Measurements from ENCODE around the gene IMMP2L.

Gene IMMP2L

DNA sequence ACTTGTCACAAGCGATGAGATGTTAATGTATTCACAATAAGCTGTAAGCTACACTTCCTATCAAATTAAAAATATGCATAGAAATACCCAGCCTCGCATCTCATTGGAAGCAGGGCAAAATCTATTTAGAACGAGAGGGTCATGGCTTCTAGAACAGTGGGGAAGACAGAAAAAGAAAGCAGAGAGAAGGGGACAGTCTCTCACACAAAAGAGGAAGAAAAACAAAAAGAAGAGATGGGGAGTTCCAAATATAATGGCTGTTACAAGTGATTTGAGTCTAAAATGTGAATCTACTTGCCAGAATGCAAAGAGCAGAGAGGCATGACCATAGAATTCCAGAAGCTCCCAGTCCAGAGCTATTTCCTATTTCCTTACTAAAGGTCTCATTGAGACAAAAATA lies 457.6 kb downstream of the IMMP2L start:
- Histone ChIP-seq H3K4me3 (ENCODE audit: low read length in 2 of 2) (no peak overlapping the region), H3K27ac (ENCODE audit: low read length) (no peak overlapping the region), H3K9me3 (ENCODE audit: control insufficient read depth in 2 of 2, low read length in 2 of 2) (no peaks in the 10 kb centered on the region), H3K36me3 (ENCODE audit: control insufficient read depth in 2 of 2, insufficient read depth in 2 of 2, low read length in 2 of 2) (no peaks in the 10 kb centered on the region), H3K27me3 (ENCODE audit: control insufficient read depth in 1 of 2, insufficient read depth in 2 of 2, low read length in 2 of 2) (no peaks in the 10 kb centered on the region), H3K9ac (ENCODE audit: low read length in 2 of 2) (no peak overlapping the region), H3K4me1 (ENCODE audit: control insufficient read depth, insufficient read depth, low read length) (no peaks in the 10 kb centered on the region)

DNA sequence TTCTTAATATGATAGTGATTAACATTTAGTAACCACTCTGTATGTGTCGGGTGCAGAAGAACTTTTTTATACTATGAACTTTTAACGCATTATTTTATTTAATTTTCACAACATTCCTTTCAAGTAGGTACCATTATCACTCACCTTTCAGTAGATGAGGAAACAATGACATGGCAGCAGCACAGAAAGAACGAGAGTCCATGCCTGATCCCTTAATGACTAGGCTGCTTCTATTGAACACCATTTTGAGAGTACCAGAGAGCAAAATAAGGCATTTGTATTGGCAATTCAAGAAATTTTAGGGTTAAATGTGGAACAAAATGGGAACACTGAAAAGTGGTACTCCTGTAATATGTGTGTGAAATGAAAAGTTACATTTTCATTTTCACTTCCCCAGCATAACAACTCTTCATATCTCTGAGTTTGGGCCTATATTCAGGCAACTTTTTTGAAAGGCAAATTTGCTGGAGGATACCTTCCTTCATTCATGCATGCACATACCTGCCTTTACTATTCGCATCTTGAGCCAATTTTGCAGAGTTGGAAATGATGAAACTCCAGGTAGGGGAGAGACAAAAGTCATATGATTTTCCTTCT lies 458.5 kb downstream of the IMMP2L start:
- Histone ChIP-seq H3K4me3 (ENCODE audit: low read length in 2 of 2) (no peak overlapping the region), H3K9me3 (ENCODE audit: control insufficient read depth in 2 of 2, low read length in 2 of 2) (no peaks in the 10 kb centered on the region), H3K27me3 (ENCODE audit: control insufficient read depth in 1 of 2, insufficient read depth in 2 of 2, low read length in 2 of 2) (no peaks in the 10 kb centered on the region), H3K4me1 (ENCODE audit: control insufficient read depth, insufficient read depth, low read length) (no peaks in the 10 kb centered on the region), H3K27ac (ENCODE audit: low read length) (no peak overlapping the region), H3K9ac (ENCODE audit: low read length in 2 of 2) (no peak overlapping the region), H3K36me3 (ENCODE audit: control insufficient read depth in 2 of 2, insufficient read depth in 2 of 2, low read length in 2 of 2) (no peaks in the 10 kb centered on the region)

- H3K9me3 ChIP-seq (ENCODE audit: control insufficient read depth in 2 of 2, low read length in 2 of 2) = no peaks in the 10 kb centered on the region
- no peaks in the 10 kb centered on the region for H3K36me3 ChIP-seq (ENCODE audit: control insufficient read depth in 2 of 2, insufficient read depth in 2 of 2, low read length in 2 of 2)
- H3K4me1 ChIP-seq (ENCODE audit: control insufficient read depth, insufficient read depth, low read length) = no peaks in the 10 kb centered on the region
- H3K4me3 ChIP-seq (ENCODE audit: low read length in 2 of 2) = no peak overlapping the region
- H3K27ac ChIP-seq (ENCODE audit: low read length) = no peak overlapping the region
- no peaks in the 10 kb centered on the region for H3K27me3 ChIP-seq (ENCODE audit: control insufficient read depth in 1 of 2, insufficient read depth in 2 of 2, low read length in 2 of 2)
- no peak overlapping the region for H3K9ac ChIP-seq (ENCODE audit: low read length in 2 of 2)
Observed at GRCh38 chr7:111103136-111103535, 459.2 kb downstream of the IMMP2L start.

DNA sequence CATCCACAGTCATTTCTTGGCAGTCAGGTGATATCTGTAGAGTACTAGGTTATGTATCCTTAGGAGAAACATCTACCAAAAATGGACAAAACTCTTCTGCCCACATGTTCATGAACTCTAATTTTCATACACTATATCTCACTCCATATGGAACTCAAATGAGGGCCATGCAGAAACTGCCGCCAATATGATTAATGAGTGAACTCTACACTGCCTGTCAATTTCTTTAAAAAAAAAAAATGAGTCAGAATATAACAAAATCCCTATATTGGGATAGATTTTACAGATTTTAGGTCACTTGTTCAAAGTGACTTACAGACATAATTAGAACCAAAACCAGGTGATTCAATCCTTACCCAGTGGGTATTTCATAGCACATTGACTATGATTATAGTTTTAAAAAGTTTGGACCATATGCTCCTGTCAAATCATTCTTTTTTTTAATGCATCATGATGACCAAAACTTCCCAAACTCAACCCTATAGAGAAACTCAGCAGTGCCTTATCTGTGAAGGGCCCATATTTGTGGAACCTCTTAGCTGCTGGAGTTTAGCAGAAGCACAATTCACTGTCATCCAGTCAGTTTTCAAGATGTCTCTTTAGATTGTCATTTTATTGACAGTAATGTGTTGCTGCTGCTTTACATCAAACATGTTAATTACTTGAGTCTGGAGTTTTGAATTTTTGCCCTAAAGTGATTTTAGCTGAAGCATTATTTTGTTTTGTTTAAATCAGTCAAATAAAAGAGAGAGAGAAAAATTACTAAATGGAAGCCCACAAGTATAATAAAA lies 460.2 kb downstream of the IMMP2L start:
- no peaks in the 10 kb centered on the region for H3K4me1 ChIP-seq (ENCODE audit: control insufficient read depth, insufficient read depth, low read length)
- H3K4me3 ChIP-seq (ENCODE audit: low read length in 2 of 2) = no peak overlapping the region
- no peaks in the 10 kb centered on the region for H3K36me3 ChIP-seq (ENCODE audit: control insufficient read depth in 2 of 2, insufficient read depth in 2 of 2, low read length in 2 of 2)
- no peaks in the 10 kb centered on the region for H3K9me3 ChIP-seq (ENCODE audit: control insufficient read depth in 2 of 2, low read length in 2 of 2)
- H3K27ac ChIP-seq (ENCODE audit: low read length) = no peak overlapping the region
- no peaks in the 10 kb centered on the region for H3K27me3 ChIP-seq (ENCODE audit: control insufficient read depth in 1 of 2, insufficient read depth in 2 of 2, low read length in 2 of 2)
- H3K9ac ChIP-seq (ENCODE audit: low read length in 2 of 2) = no peak overlapping the region

DNA sequence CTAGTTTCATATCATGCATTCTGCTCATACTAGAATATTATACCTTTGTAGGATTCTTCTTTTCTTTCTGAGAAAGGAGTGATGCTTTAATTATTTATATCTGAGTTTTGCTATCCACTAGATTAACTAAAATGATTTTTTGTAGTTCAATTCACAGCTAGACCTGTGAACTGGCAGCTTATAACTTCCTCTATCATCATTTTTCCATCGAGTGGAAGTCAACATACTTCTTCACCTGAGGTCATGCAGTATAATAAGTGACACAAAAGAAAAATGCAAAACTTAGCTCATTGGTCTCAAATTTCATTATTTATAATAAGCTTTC lies 463.4 kb downstream of the IMMP2L start:
- Histone ChIP-seq H3K27me3 (ENCODE audit: control insufficient read depth in 1 of 2, insufficient read depth in 2 of 2, low read length in 2 of 2) (no peaks in the 10 kb centered on the region), H3K36me3 (ENCODE audit: control insufficient read depth in 2 of 2, insufficient read depth in 2 of 2, low read length in 2 of 2) (no peaks in the 10 kb centered on the region), H3K9ac (ENCODE audit: low read length in 2 of 2) (no peak overlapping the region), H3K4me3 (ENCODE audit: low read length in 2 of 2) (no peak overlapping the region), H3K4me1 (ENCODE audit: control insufficient read depth, insufficient read depth, low read length) (no peaks in the 10 kb centered on the region), H3K9me3 (ENCODE audit: control insufficient read depth in 2 of 2, low read length in 2 of 2) (no peaks in the 10 kb centered on the region), H3K27ac (ENCODE audit: low read length) (no peak overlapping the region)

DNA sequence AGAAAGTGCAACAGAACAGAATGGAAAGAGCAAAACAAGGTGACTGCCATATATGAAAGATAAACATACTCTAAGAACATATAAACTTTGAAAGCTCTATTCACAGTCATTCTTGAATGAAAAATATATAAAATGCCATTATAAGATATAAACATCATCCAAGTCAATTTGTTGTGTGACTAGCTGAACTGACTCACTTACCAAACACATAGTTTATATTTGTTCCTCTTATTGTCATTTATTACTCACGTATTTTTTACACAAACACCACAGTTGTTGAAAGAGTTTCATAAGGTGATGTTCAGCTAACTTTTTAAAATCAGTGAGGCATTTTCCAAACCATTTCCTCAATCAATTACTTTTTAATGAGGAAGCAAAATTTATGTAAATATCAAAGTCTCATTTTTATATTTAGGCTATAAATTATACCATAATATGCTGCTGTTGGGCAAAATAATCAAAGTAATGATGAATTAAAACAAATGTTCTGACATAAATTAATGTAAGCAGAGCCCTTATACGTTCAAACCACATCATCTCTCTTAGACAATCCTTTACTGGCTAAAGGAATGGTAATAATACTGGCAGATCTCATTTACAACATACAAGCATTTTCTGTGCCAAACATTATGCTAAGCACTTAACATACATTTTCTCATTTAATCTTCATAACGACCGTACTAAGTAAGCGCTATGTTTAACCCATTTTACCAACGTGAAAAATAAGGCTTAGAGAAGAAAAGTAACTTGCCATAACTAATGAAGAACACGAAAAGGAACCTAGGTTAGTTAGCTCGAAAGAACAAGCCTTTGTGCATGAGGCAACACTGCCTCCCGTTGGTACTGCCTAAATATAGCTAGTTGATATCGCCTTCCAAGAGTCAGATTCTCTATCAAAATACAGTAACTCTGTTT lies 464.0 kb downstream of the IMMP2L start:
- no peaks in the 10 kb centered on the region for H3K9me3 ChIP-seq (ENCODE audit: control insufficient read depth in 2 of 2, low read length in 2 of 2)
- no peak overlapping the region for H3K27ac ChIP-seq (ENCODE audit: low read length)
- H3K36me3 ChIP-seq (ENCODE audit: control insufficient read depth in 2 of 2, insufficient read depth in 2 of 2, low read length in 2 of 2) = no peaks in the 10 kb centered on the region
- H3K9ac ChIP-seq (ENCODE audit: low read length in 2 of 2) = no peak overlapping the region
- no peak overlapping the region for H3K4me3 ChIP-seq (ENCODE audit: low read length in 2 of 2)
- H3K27me3 ChIP-seq (ENCODE audit: control insufficient read depth in 1 of 2, insufficient read depth in 2 of 2, low read length in 2 of 2) = no peaks in the 10 kb centered on the region
- H3K4me1 ChIP-seq (ENCODE audit: control insufficient read depth, insufficient read depth, low read length) = no peaks in the 10 kb centered on the region

GRCh38 chr7:111096997-111097396 lies 465.3 kb downstream of the IMMP2L start:
- Histone ChIP-seq H3K4me1 (ENCODE audit: control insufficient read depth, insufficient read depth, low read length) (no peaks in the 10 kb centered on the region), H3K27ac (ENCODE audit: low read length) (no peak overlapping the region), H3K9me3 (ENCODE audit: control insufficient read depth in 2 of 2, low read length in 2 of 2) (no peaks in the 10 kb centered on the region), H3K4me3 (ENCODE audit: low read length in 2 of 2) (no peak overlapping the region), H3K36me3 (ENCODE audit: control insufficient read depth in 2 of 2, insufficient read depth in 2 of 2, low read length in 2 of 2) (no peaks in the 10 kb centered on the region), H3K9ac (ENCODE audit: low read length in 2 of 2) (no peak overlapping the region), H3K27me3 (ENCODE audit: control insufficient read depth in 1 of 2, insufficient read depth in 2 of 2, low read length in 2 of 2) (no peaks in the 10 kb centered on the region)

DNA sequence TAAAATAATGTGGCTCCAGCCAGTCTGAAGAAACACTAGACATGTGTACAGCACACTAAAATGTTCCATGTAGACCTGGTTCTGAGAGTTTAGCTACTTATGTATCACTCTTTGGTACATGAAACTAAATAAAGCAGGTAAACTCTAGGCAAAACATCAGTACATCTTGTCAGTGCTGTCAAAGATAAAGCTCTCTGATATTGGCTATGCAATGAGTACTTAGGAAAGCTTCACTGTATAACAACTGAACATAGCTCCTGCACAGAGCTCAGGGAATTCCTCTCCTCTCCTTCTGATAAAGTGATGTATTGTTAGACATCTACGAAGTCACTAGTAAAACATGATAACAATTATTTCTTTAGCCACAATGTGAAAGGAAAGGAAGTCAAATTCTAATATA lies 467.9 kb downstream of the IMMP2L start:
- no peaks in the 10 kb centered on the region for H3K9me3 ChIP-seq (ENCODE audit: control insufficient read depth in 2 of 2, low read length in 2 of 2)
- no peak overlapping the region for H3K27ac ChIP-seq (ENCODE audit: low read length)
- H3K36me3 ChIP-seq (ENCODE audit: control insufficient read depth in 2 of 2, insufficient read depth in 2 of 2, low read length in 2 of 2) = no peaks in the 10 kb centered on the region
- H3K27me3 ChIP-seq (ENCODE audit: control insufficient read depth in 1 of 2, insufficient read depth in 2 of 2, low read length in 2 of 2) = no peaks in the 10 kb centered on the region
- H3K4me1 ChIP-seq (ENCODE audit: control insufficient read depth, insufficient read depth, low read length) = no peaks in the 10 kb centered on the region
- no peak overlapping the region for H3K4me3 ChIP-seq (ENCODE audit: low read length in 2 of 2)
- no peak overlapping the region for H3K9ac ChIP-seq (ENCODE audit: low read length in 2 of 2)

DNA sequence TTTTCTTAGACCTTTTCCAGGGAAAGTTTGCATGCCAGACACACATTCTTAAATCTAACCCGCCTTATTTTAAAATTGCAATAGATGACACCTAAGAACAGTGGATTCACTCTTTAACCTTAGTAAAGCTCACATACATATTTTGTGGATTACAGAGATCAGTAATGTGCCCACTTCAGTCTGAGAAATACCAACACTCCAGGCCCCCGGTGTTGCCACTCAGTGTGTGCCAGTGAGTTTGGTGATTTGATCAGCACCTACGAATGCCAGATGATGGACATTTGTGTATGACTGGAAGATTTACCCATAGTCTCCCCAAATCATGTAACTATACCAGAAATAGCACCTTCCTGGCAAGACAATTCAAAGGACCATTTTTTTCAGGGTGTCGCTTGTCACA lies 468.8 kb downstream of the IMMP2L start:
- Histone ChIP-seq H3K9ac (ENCODE audit: low read length in 2 of 2) (no peak overlapping the region), H3K4me3 (ENCODE audit: low read length in 2 of 2) (no peak overlapping the region), H3K9me3 (ENCODE audit: control insufficient read depth in 2 of 2, low read length in 2 of 2) (no peaks in the 10 kb centered on the region), H3K36me3 (ENCODE audit: control insufficient read depth in 2 of 2, insufficient read depth in 2 of 2, low read length in 2 of 2) (no peaks in the 10 kb centered on the region), H3K4me1 (ENCODE audit: control insufficient read depth, insufficient read depth, low read length) (no peaks in the 10 kb centered on the region), H3K27ac (ENCODE audit: low read length) (no peak overlapping the region), H3K27me3 (ENCODE audit: control insufficient read depth in 1 of 2, insufficient read depth in 2 of 2, low read length in 2 of 2) (no peaks in the 10 kb centered on the region)

GRCh38 chr7:111092406-111093236 lies 469.7 kb downstream of the IMMP2L start:
- Histone ChIP-seq H3K4me1 (ENCODE audit: control insufficient read depth, insufficient read depth, low read length) (no peaks in the 10 kb centered on the region), H3K9ac (ENCODE audit: low read length in 2 of 2) (peak overlapping the region in 1 of 2 donors; percentile 9), H3K27ac (ENCODE audit: low read length) (no peak overlapping the region), H3K9me3 (ENCODE audit: control insufficient read depth in 2 of 2, low read length in 2 of 2) (no peaks in the 10 kb centered on the region), H3K36me3 (ENCODE audit: control insufficient read depth in 2 of 2, insufficient read depth in 2 of 2, low read length in 2 of 2) (no peaks in the 10 kb centered on the region), H3K4me3 (ENCODE audit: low read length in 2 of 2) (peak overlapping the region; percentile 41 to 76), H3K27me3 (ENCODE audit: control insufficient read depth in 1 of 2, insufficient read depth in 2 of 2, low read length in 2 of 2) (no peaks in the 10 kb centered on the region)
